H4 (cell line): Measurements from ENCODE around the gene DCAF6. TPM values are rescaled to one million over a fixed set of nuclear protein-coding genes. Genes with fewer than 3 reads are reported as not detected.

ENCODE experiments used
- DNase-seq: peaks from one replicate; pipeline ENCODE4 v3.0.0-alpha.2; 2015; ENCODE audit warnings: low spot score
- total RNA-seq: library from RNA; depleted of rRNA; stranded (reverse); fragments of >200 nt; shearing (Covaris generic); gene quantifications from 2 replicates; pipeline ENCODE4 v1.2.3, GENCODE V29; 2014

DCAF6 gene
- total RNA-seq, 1 experiment from 2014 or later: 27.0 TPM

DNA sequence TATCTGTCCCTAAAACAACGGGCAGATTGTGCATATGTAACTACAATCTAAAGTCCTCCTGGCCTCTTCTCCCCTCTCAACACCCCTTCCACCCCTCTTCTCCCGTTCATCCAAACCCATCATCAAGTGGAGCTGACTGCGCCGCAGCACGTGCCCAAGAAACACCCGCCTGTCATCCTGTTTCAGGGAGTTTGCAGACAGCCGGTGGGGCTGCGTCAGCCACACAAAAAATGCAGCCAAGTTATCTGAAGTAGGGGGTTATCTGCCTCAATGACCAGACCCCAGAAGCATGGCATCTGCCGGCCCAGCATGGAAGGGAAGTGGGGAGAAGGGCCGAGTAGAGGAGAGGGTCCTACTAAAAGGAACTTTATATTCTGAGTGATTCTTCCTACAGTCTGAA is 151.2 kb downstream of the DCAF6 start:
- no peak for DNase-seq

DNA sequence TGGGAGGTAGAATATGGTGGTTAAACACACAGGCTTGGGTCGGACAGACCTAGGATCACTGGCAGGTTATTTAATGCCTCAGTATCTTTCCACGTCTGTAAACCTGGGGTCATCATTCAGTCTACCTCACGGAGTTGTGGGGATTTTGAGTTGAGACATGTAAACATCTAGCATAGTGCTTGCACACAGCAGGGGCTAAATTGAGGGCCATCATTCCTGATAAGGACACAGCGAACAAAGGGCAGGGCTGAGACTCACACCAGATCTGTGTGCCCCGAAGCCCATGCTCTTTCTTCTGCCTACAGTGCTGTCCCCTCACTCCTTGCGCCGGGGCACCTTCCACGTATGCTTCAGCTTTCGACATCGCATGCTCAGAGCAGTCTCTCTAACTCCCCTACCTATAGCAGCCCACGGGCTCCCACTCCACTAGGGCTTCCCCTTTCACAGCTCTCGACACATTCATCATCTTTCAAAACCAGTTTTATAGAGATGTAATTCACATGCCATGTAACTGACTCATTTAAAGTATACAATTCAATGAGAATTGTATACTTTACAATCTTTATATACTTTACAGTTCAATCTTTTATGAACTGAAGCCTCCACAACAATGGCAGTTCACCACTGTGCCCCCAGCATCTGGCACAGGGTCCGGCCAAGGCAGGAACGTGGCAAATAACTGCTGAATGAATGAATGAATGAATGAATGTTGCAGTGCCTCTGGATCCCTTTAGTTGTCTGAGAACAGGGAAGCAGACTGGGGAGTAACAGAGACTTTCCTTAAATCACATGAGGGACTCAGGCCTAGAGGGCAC is 152.2 kb downstream of the DCAF6 start:
- DNase-seq: no peak

- no peak for DNase-seq
Measured at GRCh38 chr1:168089326-168089978, 153.0 kb downstream of the DCAF6 start.

GRCh38 chr1:168089979-168090337 is 153.5 kb downstream of the DCAF6 start:
- no peak for DNase-seq

DNA sequence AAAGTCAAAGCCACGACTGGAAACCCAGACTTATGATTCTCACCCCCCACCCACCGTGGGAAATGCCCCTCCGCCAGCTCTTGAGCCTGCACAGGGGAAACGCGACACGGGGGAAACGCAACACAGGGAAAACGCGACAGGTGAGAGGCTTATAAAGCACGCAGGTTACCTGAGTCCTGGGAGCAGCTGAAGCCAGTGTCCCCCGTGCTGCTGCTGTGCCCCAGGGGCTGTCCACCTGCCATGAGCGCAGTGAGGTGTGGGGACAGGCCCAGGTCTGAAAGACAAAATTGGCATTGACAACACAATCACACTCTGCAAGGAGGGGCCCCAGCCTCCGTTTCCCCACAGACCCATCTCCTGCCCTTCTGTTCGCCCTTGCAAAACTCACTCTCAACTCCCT is 153.9 kb downstream of the DCAF6 start:
- no peak for DNase-seq

- no peak for DNase-seq
Measured at GRCh38 chr1:168091063-168091462, 154.6 kb downstream of the DCAF6 start.

- DNase-seq: no peak
Measured at GRCh38 chr1:168091720-168092550, 155.5 kb downstream of the DCAF6 start.

DNA sequence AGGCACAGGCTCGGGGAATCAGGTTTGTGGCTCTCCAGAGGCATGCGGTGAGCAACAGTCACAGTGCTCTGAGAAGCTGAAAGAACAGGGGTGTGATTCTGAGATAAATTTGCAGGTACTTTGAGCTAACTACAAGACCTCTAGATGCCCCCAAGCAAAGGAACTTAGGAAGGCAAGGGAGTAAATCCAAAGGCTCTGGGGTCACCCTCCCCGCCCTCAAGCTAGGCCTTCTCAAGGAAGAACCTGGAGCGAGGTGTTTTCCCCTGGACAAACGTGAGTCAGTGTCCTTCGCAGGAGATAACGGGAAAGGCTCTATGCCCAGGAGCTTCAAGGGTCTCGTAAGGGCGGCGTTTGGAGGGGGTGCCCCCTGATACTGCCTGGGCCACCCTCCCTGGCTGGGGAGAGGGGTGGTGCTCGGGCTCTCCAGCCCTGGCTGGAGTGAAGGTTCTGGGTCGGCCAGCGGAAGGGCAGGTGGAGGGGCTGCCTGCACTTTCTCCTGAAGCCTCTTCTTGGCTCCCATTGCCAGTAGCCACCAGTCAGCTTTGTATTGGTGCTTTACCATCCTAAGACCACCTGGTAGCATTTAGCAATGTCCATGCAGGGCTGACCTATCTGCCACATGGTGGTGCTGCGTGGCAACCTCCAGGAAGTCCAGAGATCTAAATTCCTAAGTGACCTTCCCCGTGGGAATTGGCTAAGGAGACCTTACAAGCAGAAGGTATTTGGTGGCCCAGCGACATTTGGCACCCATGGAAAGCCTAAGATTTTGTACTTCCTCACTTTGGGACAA is 156.3 kb downstream of the DCAF6 start:
- DNase-seq: no peak

GRCh38 chr1:168093616-168094015 is 157.1 kb downstream of the DCAF6 start:
- DNase-seq: no peak

- no peak for DNase-seq
Measured at GRCh38 chr1:168095476-168095875, 159.0 kb downstream of the DCAF6 start.

DNA sequence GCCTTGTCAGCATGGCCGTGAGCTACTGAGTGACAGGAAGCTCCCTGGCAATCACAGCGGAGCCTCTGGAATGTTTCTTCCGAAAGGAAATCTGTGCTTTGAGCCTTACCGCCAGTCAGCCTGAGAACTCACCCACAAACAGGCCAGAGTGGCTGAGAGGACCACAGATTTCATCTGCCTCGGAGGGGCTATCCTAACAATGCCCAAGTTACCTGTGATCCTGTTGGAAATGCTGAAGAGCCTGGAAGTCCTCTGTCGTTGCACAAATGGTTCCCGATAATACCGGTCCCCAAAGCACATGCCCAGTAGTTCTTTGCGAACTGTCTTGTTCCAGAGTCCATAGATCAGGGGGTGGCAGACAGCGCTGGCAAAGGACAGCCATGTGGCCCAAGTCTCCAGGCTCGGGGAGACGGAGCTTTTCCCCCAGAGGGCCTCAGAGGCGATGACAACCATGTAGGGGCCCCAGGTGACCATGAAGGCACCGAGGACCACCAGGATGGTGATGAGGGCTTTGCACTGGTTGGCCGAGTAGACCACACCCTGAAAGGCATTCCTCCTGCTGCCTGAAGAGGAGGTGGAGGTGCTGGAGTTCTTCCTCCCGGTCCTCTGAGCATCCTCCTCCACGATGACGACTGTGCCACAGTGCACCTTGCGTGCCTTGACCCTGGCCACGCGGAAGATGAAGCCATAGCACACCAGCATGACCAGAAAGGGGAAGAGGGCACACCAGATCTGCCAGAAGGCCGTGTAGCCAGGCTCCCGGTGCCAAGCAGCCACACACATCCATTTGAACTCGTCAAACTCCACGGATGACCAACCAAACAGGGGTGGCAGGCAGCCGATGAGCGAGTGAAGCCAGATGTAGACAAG is 160.0 kb downstream of the DCAF6 start:
- DNase-seq: no peak

GRCh38 chr1:168097921-168098528 is 161.5 kb downstream of the DCAF6 start:
- DNase-seq: no peak

DNA sequence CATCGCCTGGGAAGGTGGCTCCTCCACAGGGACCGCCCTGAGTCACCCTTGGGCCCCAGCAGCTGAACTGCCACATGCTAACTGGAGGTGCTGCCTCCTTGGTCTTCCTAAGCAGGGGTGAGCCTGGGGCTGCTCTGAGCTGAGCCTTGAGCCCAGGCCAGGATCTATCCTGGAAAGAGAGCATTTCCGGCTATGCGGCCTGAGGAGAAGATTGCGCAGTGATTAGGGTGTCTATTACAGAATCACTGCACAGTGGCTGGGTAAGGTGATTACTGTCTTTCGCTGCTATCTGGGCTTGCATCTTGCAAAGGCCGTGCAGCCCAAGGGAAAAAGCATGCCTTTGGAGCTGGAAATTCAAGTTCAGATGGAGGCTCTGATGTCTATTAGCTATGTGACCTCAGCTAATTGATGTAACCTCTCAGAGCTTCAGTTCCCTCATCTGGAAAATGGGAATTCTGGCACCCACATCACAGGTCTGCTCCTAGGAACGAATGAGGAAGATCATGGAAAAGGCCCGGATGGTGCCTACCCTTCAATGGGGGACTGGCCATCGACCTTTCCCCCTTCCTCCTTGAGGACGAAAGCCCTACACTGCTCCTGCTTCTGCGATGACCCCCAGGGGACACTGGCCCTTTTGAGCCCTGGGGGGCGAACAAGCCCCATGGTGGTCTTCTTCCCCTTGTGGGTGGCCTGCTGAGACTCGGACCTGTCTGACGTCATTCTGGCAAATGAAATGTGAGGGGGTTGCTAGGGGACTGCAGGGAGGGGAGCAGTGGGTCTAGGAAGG is 162.2 kb downstream of the DCAF6 start:
- no peak for DNase-seq

GRCh38 chr1:168099337-168099801 is 162.9 kb downstream of the DCAF6 start:
- DNase-seq: no peak

DNA sequence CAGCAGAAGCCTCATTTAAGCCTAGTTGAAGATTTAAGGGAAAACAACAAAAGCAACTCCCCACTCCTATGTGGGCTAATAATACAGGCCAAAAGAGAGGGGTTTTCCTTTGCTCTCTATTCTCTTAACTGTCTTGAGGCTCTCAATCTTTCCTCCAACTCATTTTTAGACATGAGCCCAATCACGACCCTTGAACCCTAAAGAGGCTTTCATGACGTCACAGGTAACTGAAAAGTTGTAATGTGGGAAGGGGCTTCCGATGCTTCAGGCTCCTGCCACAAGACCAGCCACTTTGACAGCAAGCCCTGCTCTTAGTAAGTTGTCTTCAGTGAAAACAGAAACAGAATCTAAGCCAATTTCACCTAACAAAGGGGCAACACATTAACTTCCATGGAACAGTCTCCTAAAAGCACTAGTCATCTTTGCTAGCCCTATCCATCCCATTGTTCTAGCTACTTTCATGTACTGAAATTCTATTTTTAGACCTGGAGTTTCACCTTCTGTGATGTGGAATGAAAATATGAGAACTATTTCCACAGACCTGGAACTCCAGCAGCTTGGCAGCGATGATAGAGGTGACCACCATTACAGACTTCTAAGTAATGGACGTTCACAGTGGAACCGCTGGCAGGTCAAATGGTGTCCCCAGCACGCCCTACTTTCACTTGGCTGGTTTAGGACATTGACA is 164.0 kb downstream of the DCAF6 start:
- DNase-seq: no peak

DNA sequence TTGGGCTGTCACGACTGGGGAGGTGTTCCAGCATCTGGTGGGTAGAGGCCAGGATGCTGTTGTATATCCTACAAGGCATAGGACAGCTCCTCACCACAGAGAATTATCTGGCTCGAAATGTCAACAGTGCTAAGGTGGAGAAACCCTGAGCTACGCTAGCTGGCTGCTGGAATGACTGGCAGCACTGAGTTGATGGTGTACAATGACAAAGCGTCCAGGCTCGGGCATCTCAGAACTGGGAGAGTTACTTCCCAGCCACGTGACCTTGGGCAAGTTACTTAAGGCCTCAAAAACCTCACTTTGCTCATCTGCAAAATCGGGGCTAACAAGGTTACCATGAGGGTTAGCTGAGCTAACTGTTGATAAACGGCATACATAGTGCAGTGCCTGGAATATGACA is 164.9 kb downstream of the DCAF6 start:
- DNase-seq: no peak

- DNase-seq: no peak
Measured at GRCh38 chr1:168102487-168102886, 166.0 kb downstream of the DCAF6 start.

GRCh38 chr1:168104535-168104934 is 168.1 kb downstream of the DCAF6 start:
- DNase-seq: no peak

- no peak for DNase-seq
Measured at GRCh38 chr1:168105846-168106245, 169.4 kb downstream of the DCAF6 start.
